HG03342 (cell line): ENCODE results near the gene FCGBP.
"Not testable (repeated sequence)": the region's sequence is repeated elsewhere in the genome, so short reads cannot be mapped to it uniquely, and the experiment has no call there.

Source experiments
- ATAC-seq: cut with Tn5 transposase; IDR thresholded peaks from one replicate; pipeline ENCODE4 v1.9.1; 2021; ENCODE audit warnings: mild to moderate bottlenecking, moderate library complexity; ENCODE audit not compliant: unreplicated experiment

Gene FCGBP

GRCh38 chr19:39934584-39935363 is at the start of gene FCGBP:
TSS of gene FCGBP (minus strand) at chr19:39934634.
- no peak for ATAC-seq

DNA sequence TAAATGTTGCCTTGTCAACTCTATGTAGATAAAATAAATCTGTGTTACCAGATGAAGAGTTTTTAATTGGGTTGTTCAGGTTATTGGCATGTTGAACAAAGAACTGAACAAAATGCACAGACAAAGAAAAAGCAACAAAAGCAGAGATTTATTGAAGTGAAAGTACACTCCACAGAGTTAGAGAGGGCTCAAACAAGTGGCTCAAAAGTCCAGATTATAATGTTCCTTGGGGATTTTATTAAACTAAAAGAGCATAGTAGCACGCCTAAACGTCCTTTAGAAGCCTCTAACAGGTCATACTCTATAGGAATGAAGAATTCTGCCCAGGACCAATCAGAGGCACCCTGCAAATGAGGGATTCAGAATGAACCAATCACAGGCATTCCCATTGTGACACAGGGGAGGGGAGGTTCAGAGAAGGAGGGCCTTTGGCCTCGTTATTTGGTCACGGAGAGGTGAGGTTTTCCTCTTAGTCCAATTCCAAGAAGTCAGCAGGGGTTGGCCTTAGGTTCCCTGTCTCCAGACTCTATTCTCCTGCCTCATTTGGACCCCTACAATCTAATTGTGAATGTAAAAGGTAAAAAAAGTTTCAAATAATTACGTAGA is 49.4 kb upstream of the FCGBP start:
- ATAC-seq: no peak

- ATAC-seq: no peak
Measured at GRCh38 chr19:39982883-39983282, 48.4 kb upstream of the FCGBP start.

- no peak for ATAC-seq
Measured at GRCh38 chr19:39974377-39975155, 40.1 kb upstream of the FCGBP start.

DNA sequence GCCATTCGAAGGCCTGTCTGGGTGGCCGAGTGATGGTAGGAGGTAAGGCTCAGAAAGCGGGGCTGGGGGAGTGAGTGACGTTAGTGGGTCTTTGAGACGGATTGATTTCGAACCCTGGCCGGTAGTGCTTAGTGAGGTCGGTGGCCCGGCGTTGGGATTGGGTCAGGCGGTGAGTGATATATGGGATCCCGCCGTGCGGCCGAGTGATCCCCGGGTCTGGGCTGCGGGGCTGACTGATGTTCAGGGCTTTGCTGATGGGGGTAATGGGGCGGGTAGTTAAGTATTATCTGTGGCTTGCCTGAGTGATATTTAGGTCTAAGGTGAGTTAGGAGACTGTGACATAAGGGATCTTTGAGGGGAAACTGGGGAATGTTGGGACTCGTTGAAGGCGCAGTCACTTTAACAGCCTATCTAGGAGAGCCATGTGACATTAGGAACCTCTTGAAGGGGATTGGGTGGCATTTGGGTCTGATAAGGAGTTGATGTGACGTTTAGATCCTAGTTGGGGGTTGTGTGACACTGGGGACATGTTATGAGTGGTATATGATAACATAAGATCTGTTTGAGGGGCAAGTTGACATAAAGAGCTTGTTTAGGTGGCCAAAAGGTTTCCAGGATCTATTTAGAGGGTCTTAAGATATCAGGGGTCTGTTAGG is 37.1 kb upstream of the FCGBP start:
- ATAC-seq: no peak

DNA sequence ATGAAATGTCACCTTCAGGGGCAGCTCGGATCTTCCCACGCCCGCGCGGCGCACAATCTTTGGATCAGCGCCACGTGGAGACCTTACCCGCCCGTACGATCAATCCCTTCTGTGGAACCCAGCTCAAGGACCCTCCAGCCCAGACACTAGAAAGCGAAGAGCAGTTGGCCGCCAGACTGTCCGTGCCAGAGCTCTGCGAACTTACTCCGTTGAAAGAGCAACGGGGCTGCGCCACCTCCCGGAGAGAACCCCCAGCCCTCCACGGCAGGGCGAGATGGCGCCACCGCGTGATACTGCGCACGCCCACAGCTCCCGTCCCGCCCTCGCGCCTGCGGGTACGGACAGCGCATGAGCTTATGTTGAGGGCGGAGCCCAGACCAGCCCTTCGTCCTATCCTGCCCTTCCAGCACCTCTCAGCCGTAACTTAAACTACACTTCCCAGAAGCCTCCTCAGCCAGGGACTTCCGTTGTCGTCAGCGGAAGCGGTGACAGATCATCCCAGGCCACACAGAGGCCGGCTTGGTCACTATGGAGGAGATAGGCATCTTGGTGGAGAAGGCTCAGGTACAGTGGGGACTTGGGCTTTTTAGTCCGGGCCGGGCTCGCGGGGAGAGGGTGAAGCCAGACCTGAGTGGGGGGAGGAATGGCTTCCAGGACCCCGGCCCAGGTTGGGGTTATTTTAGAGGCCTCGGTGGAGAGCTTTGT is 36.4 kb upstream of the FCGBP start, which contains the start of gene PSMC4:
Gene PSMC4, plus strand, starts transcription at position 491 of the 705 bp plus-strand sequence. Its CDS starts 38 bp downstream, at position 529.
- peak; percentile 94 for ATAC-seq

- no peak for ATAC-seq
Measured at GRCh38 chr19:39970425-39970674, 35.9 kb upstream of the FCGBP start.

GRCh38 chr19:39969681-39970424 is 35.4 kb upstream of the FCGBP start:
- ATAC-seq: no peak

DNA sequence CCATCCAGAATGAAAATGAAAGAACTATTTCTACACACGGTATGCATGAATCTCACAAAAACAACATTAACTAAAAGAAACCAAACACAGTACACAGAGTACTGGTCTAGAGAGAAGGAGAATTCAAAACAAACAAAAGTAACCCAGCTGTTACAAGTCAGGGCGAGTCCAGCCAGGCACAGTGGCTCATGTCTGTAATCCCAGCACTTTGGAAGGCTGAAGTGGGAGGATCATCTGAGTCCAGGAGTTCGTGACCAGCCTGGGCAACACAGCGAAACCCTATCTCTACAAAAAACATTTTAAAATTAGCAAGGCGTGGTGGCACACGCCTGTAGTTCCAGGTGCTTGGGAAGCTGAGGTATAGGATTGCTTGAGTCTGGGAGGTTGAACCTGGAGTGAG is 34.8 kb upstream of the FCGBP start:
- ATAC-seq: no peak

DNA sequence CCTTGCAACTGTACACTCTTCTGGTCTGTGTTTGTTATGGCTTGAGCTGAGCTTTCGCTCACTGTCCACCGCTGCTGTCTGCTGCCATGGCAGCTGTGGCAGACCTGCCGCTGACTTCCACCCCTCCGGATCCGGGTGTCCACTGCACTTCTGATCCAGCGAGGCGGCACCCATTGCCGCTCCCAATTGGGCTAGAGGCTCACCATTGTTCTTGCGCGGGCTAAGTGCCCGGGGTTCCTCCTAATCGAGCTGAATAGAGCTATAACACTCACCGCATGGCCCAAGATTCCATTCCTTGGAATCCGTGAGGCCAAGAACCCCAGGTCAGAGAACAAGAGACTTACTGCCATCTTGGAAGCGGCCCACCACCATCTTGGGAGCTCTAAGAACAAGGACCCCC is 34.4 kb upstream of the FCGBP start:
- ATAC-seq: no peak

DNA sequence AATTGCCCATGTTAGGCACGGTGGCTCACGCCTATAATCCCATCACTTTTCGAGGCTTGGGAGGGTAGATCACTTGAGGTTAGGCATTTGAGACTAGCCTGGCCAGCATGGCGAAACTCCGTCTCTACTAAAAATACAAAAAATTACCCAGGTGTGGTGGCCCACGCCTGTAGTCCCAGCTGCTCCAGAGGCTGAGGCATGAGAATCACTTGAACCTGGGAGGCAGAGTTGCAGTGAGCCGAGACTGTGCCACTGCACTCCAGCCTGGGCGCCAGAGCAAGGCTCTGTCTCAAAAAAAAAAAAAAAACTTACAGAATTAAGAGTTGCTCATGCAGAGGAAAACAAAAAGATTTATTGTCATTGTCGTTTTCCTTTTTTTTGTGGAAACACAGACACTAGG is 33.1 kb upstream of the FCGBP start:
- no peak for ATAC-seq

DNA sequence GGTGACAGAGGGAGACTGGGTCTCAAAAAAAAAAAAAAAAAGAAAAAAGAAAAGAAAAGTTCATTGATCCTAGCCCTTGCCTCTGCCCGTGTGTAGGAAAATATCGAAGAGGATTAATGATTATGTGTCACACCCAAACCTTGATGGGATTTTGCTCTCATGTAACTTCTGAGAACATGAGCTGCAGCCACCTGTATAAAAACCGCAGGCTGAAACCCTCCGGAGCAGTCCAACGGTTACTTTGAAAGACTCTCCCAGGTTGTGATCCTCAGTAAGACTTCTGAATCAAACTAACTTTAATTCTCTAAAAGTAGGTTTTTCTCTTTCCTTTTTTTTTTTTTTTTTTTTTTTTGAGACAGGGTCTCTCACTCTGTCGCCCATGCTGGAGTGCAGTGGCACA is 32.2 kb upstream of the FCGBP start:
- ATAC-seq: no peak

- ATAC-seq: no peak
Measured at GRCh38 chr19:39963898-39964297, 29.5 kb upstream of the FCGBP start.

DNA sequence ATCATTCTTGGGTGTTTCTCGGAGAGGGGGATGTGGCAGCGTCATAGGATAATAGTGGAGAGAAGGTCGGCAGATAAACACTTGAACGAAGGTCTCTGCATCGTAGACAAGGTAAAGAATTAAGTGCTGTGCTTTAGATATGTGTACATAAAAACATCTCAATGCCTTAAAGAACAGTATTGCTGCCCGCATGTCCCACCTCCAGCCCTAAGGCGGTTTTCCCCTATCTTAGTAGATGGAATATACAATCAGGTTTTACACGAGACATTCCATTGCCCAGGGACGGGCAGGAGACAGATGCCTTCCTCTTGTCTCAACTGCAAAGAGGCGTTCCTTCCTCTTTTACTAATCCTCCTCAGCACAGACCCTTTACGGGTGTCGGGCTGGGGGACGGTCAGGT is 25.0 kb upstream of the FCGBP start:
- not testable (repeated sequence) for ATAC-seq

- ATAC-seq: not testable (repeated sequence)
Measured at GRCh38 chr19:39958942-39959341, 24.5 kb upstream of the FCGBP start.

- ATAC-seq: not testable (repeated sequence)
Measured at GRCh38 chr19:39957886-39958285, 23.5 kb upstream of the FCGBP start.

- no peak for ATAC-seq
Measured at GRCh38 chr19:39953915-39954314, 19.5 kb upstream of the FCGBP start.

GRCh38 chr19:39951686-39952085 is 17.3 kb upstream of the FCGBP start:
- ATAC-seq: no peak

- no peak for ATAC-seq
Measured at GRCh38 chr19:39951065-39951650, 16.7 kb upstream of the FCGBP start.
